ENCODE data around the gene PTPRM.

The PTPRM gene

GRCh38 chr18:8261651-8262091 lies 694.6 kb downstream of the PTPRM start:
- Histone ChIP-seq H2AFZ (ENCODE audit: low read depth, low read length) (no peak overlapping the region), H3K9me3 (ENCODE audit: control insufficient read depth, low read length) (no peaks in the 10 kb centered on the region), H4K8ac (ENCODE audit: low read length) (no peak overlapping the region), H3K9ac (ENCODE audit: low read length) (no peak overlapping the region), H3K4me2 (ENCODE audit: low read length, poor library complexity, severe bottlenecking) (no peak overlapping the region), H4K91ac (ENCODE audit: low read length) (no peak overlapping the region), H2BK120ac (ENCODE audit: low read depth, low read length) (no peak overlapping the region), H3K4ac (ENCODE audit: low read depth in 1 of 2, low read length in 2 of 2) (no peak overlapping the region), H3K18ac (ENCODE audit: low read depth in 1 of 2, low read length in 2 of 2) (no peak overlapping the region), H2BK15ac (ENCODE audit: low read depth, poor library complexity, severe bottlenecking) (no peak overlapping the region), H2BK12ac (ENCODE audit: low read length in 2 of 2) (no peak overlapping the region), H3K4me1 (ENCODE audit: control insufficient read depth, insufficient read depth, low read depth, low read length) (peaks cover 3% of the 10 kb centered on the region), H3K79me1 (replicated peaks; ENCODE audit: low read length, poor library complexity, severe bottlenecking) (peaks cover 9% of the 10 kb centered on the region), H3K23ac (ENCODE audit: low read length in 2 of 2) (no peak overlapping the region), H3K4me3 (ENCODE audit: insufficient read depth in 1 of 2, low read depth in 1 of 2, low read length in 2 of 2) (no peak overlapping the region), H3K27ac (ENCODE audit: low read length, poor library complexity, severe bottlenecking) (no peak overlapping the region), H3K36me3 (ENCODE audit: control insufficient read depth in 1 of 2, insufficient read depth in 2 of 2, low read depth in 1 of 2, low read length in 2 of 2) (peaks cover 34 to 35% of the 10 kb centered on the region in 2 experiments), H3K27me3 (ENCODE audit: control insufficient read depth in 1 of 2, insufficient read depth in 1 of 2, low read length in 2 of 2) (no peaks in the 10 kb centered on the region), H2AK5ac (ENCODE audit: low read length, severe bottlenecking) (no peak overlapping the region), H2BK5ac (ENCODE audit: low read depth, low read length, poor library complexity, severe bottlenecking) (no peak overlapping the region), H3K14ac (ENCODE audit: low read length in 2 of 2) (no peak overlapping the region)
- WGBS, result 92% methylated on average over 7 of the region's 7 CpGs
- DNase-seq, result no peak

GRCh38 chr18:8262221-8262620 lies 695.1 kb downstream of the PTPRM start:
- Histone ChIP-seq H3K23ac (ENCODE audit: low read length in 2 of 2) (peak overlapping the region in 1 of 2 experiments; percentile 29), H3K18ac (ENCODE audit: low read depth in 1 of 2, low read length in 2 of 2) (no peak overlapping the region), H3K9me3 (ENCODE audit: control insufficient read depth, low read length) (no peaks in the 10 kb centered on the region), H3K14ac (ENCODE audit: low read length in 2 of 2) (peak overlapping the region in 1 of 2 experiments; percentile 3), H2BK15ac (ENCODE audit: low read depth, poor library complexity, severe bottlenecking) (no peak overlapping the region), H3K4me2 (ENCODE audit: low read length, poor library complexity, severe bottlenecking) (no peak overlapping the region), H2BK120ac (ENCODE audit: low read depth, low read length) (no peak overlapping the region), H3K4me1 (ENCODE audit: control insufficient read depth, insufficient read depth, low read depth, low read length) (peaks cover 3% of the 10 kb centered on the region), H4K8ac (ENCODE audit: low read length) (no peak overlapping the region), H2BK5ac (ENCODE audit: low read depth, low read length, poor library complexity, severe bottlenecking) (no peak overlapping the region), H2BK12ac (ENCODE audit: low read length in 2 of 2) (no peak overlapping the region), H3K27me3 (ENCODE audit: control insufficient read depth in 1 of 2, insufficient read depth in 1 of 2, low read length in 2 of 2) (no peaks in the 10 kb centered on the region), H2AK5ac (ENCODE audit: low read length, severe bottlenecking) (no peak overlapping the region), H3K36me3 (ENCODE audit: control insufficient read depth in 1 of 2, insufficient read depth in 2 of 2, low read depth in 1 of 2, low read length in 2 of 2) (peaks cover 31 to 33% of the 10 kb centered on the region in 2 experiments), H2AFZ (ENCODE audit: low read depth, low read length) (no peak overlapping the region), H3K9ac (ENCODE audit: low read length) (no peak overlapping the region), H3K27ac (ENCODE audit: low read length, poor library complexity, severe bottlenecking) (no peak overlapping the region), H3K4ac (ENCODE audit: low read depth in 1 of 2, low read length in 2 of 2) (no peak overlapping the region), H4K91ac (ENCODE audit: low read length) (peak overlapping the region; percentile 86), H3K79me1 (replicated peaks; ENCODE audit: low read length, poor library complexity, severe bottlenecking) (peaks cover 6% of the 10 kb centered on the region), H3K4me3 (ENCODE audit: insufficient read depth in 1 of 2, low read depth in 1 of 2, low read length in 2 of 2) (no peak overlapping the region)
- WGBS, result 78% methylated on average over 5 of the region's 6 CpGs
- DNase-seq, result no peak

- H3K9me3 ChIP-seq (ENCODE audit: control insufficient read depth, low read length), result no peaks in the 10 kb centered on the region
- H3K27ac ChIP-seq (ENCODE audit: low read length, poor library complexity, severe bottlenecking), result no peak overlapping the region
- WGBS, result 94% methylated on average over 4 of the region's 5 CpGs
- DNase-seq, result no peak
- H2BK12ac ChIP-seq (ENCODE audit: low read length in 2 of 2), result no peak overlapping the region
- H3K14ac ChIP-seq (ENCODE audit: low read length in 2 of 2), result no peak overlapping the region
- no peak overlapping the region for H4K8ac ChIP-seq (ENCODE audit: low read length)
- no peak overlapping the region for H3K4ac ChIP-seq (ENCODE audit: low read depth in 1 of 2, low read length in 2 of 2)
- H3K79me1 ChIP-seq (replicated peaks; ENCODE audit: low read length, poor library complexity, severe bottlenecking), result peaks cover 6% of the 10 kb centered on the region
- H3K18ac ChIP-seq (ENCODE audit: low read depth in 1 of 2, low read length in 2 of 2), result no peak overlapping the region
- peaks cover 1% of the 10 kb centered on the region for H3K4me1 ChIP-seq (ENCODE audit: control insufficient read depth, insufficient read depth, low read depth, low read length)
- H3K36me3 ChIP-seq (ENCODE audit: control insufficient read depth in 1 of 2, insufficient read depth in 2 of 2, low read depth in 1 of 2, low read length in 2 of 2), result peaks cover 21 to 28% of the 10 kb centered on the region in 2 experiments
- H2BK120ac ChIP-seq (ENCODE audit: low read depth, low read length), result no peak overlapping the region
- H3K4me2 ChIP-seq (ENCODE audit: low read length, poor library complexity, severe bottlenecking), result no peak overlapping the region
- H3K27me3 ChIP-seq (ENCODE audit: control insufficient read depth in 1 of 2, insufficient read depth in 1 of 2, low read length in 2 of 2), result no peaks in the 10 kb centered on the region
- no peak overlapping the region for H3K9ac ChIP-seq (ENCODE audit: low read length)
- no peak overlapping the region for H2AK5ac ChIP-seq (ENCODE audit: low read length, severe bottlenecking)
- no peak overlapping the region for H2BK5ac ChIP-seq (ENCODE audit: low read depth, low read length, poor library complexity, severe bottlenecking)
- no peak overlapping the region for H2AFZ ChIP-seq (ENCODE audit: low read depth, low read length)
- no peak overlapping the region for H3K23ac ChIP-seq (ENCODE audit: low read length in 2 of 2)
- no peak overlapping the region for H4K91ac ChIP-seq (ENCODE audit: low read length)
- no peak overlapping the region for H2BK15ac ChIP-seq (ENCODE audit: low read depth, poor library complexity, severe bottlenecking)
- H3K4me3 ChIP-seq (ENCODE audit: insufficient read depth in 1 of 2, low read depth in 1 of 2, low read length in 2 of 2), result no peak overlapping the region
Measured at GRCh38 chr18:8264116-8264515, 697.0 kb downstream of the PTPRM start.

DNA sequence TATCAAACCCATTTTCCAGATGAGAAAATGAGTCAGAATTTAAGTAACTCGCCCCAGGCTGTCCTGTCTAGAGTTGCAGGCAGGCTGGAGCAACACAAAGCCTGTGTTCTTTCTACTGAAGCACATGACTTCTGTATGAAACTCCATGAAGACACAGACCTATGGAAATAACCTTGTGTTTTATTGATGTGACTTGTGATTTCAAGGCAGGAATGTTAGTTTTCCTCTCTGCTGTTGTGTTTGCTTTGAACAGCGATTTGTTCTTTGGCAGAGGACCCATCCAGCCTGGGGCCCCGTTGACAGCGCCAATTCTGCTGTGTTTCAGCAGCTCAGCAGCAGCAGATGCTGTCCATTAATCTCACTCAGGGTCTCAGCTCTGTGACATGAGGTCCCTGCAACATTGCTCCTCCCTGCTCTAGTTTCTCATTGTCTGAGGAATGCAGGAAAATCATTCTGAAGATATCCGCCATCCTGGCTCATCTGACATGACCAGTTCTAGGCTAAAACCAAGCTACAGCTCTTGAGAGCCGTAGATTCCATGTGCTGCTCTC lies 697.8 kb downstream of the PTPRM start:
- no peak overlapping the region for H2AFZ ChIP-seq (ENCODE audit: low read depth, low read length)
- H3K9me3 ChIP-seq (ENCODE audit: control insufficient read depth, low read length), result no peaks in the 10 kb centered on the region
- H3K14ac ChIP-seq (ENCODE audit: low read length in 2 of 2), result no peak overlapping the region
- no peak overlapping the region for H2BK120ac ChIP-seq (ENCODE audit: low read depth, low read length)
- H4K8ac ChIP-seq (ENCODE audit: low read length), result no peak overlapping the region
- H3K4me1 ChIP-seq (ENCODE audit: control insufficient read depth, insufficient read depth, low read depth, low read length), result peaks cover 1% of the 10 kb centered on the region
- H3K18ac ChIP-seq (ENCODE audit: low read depth in 1 of 2, low read length in 2 of 2), result no peak overlapping the region
- H2BK5ac ChIP-seq (ENCODE audit: low read depth, low read length, poor library complexity, severe bottlenecking), result no peak overlapping the region
- H3K36me3 ChIP-seq (ENCODE audit: control insufficient read depth in 1 of 2, insufficient read depth in 2 of 2, low read depth in 1 of 2, low read length in 2 of 2), result peaks cover 21 to 28% of the 10 kb centered on the region in 2 experiments
- H3K9ac ChIP-seq (ENCODE audit: low read length), result no peak overlapping the region
- H3K23ac ChIP-seq (ENCODE audit: low read length in 2 of 2), result no peak overlapping the region
- H2BK12ac ChIP-seq (ENCODE audit: low read length in 2 of 2), result no peak overlapping the region
- H3K4ac ChIP-seq (ENCODE audit: low read depth in 1 of 2, low read length in 2 of 2), result no peak overlapping the region
- WGBS, result 53% methylated on average over 6 of the region's 6 CpGs
- H3K27ac ChIP-seq (ENCODE audit: low read length, poor library complexity, severe bottlenecking), result no peak overlapping the region
- H3K4me3 ChIP-seq (ENCODE audit: insufficient read depth in 1 of 2, low read depth in 1 of 2, low read length in 2 of 2), result no peak overlapping the region
- no peaks in the 10 kb centered on the region for H3K27me3 ChIP-seq (ENCODE audit: control insufficient read depth in 1 of 2, insufficient read depth in 1 of 2, low read length in 2 of 2)
- no peak overlapping the region for H2AK5ac ChIP-seq (ENCODE audit: low read length, severe bottlenecking)
- H3K79me1 ChIP-seq (replicated peaks; ENCODE audit: low read length, poor library complexity, severe bottlenecking), result peaks cover 6% of the 10 kb centered on the region
- H3K4me2 ChIP-seq (ENCODE audit: low read length, poor library complexity, severe bottlenecking), result no peak overlapping the region
- no peak overlapping the region for H2BK15ac ChIP-seq (ENCODE audit: low read depth, poor library complexity, severe bottlenecking)
- DNase-seq, result peak; percentile 12
- no peak overlapping the region for H4K91ac ChIP-seq (ENCODE audit: low read length)

Measured in mesenchymal stem cell (in vitro differentiated cells and primary cell).